Loucy (cell line): Measurements from ENCODE around the gene PDE4D.

ENCODE experiments used
- H2AFZ ChIP-seq: fragments of 200-600 bp; sonication (generic); 2 replicates; pipeline ENCODE4 v1.6.0; 2016; ENCODE audit warnings: antibody characterized with exemption, mild to moderate bottlenecking, low read length, moderate library complexity
- H3F3A ChIP-seq: fragments of 200-600 bp; 2 replicates; pipeline ENCODE4 v1.6.0; 2016; ENCODE audit warnings: antibody characterized with exemption, low read depth, mild to moderate bottlenecking
- H3K27me3 ChIP-seq: fragments of 200-600 bp; sonication (generic); 2 replicates; pipeline ENCODE4 v1.6.1; 2014; ENCODE audit warnings: low read length, mild to moderate bottlenecking; ENCODE audit not compliant: insufficient read depth, poor library complexity, severe bottlenecking
- H3K36me3 ChIP-seq: fragments of 200-600 bp; sonication (generic); 2 replicates; pipeline ENCODE4 v1.6.1; 2016; ENCODE audit warnings: low read length; ENCODE audit not compliant: insufficient read depth
- H3K4me1 ChIP-seq: fragments of 200-600 bp; sonication (generic); 2 replicates; pipeline ENCODE4 v1.5.1; 2014; ENCODE audit warnings: low read length, mild to moderate bottlenecking; ENCODE audit not compliant: insufficient read depth, poor library complexity, severe bottlenecking
- H3K4me2 ChIP-seq: fragments of 200-600 bp; sonication (generic); 2 replicates; pipeline ENCODE4 v1.6.0; 2014; ENCODE audit warnings: antibody characterized with exemption, low read length, low read depth, mild to moderate bottlenecking; ENCODE audit not compliant: poor library complexity, severe bottlenecking
- H3K4me3 ChIP-seq: fragments of 200-600 bp; sonication (generic); 2 replicates; pipeline ENCODE4 v1.5.1; 2014; ENCODE audit warnings: low read length, mild to moderate bottlenecking, mixed read lengths; ENCODE audit not compliant: poor library complexity, severe bottlenecking
- H3K79me2 ChIP-seq: fragments of 200-600 bp; sonication (generic); 2 replicates; pipeline ENCODE4 v1.6.1; 2014; ENCODE audit warnings: low read length; ENCODE audit not compliant: insufficient read depth
- H3K9ac ChIP-seq: fragments of 200-600 bp; sonication (generic); 2 replicates; pipeline ENCODE4 v1.6.0; 2014; ENCODE audit warnings: mild to moderate bottlenecking, low read depth, low read length, moderate library complexity; ENCODE audit not compliant: poor library complexity, severe bottlenecking
- H3K9me2 ChIP-seq: fragments of 200-600 bp; sonication (generic); replicated peaks from 2 replicates; pipeline ENCODE4 v1.6.1; 2016; ENCODE audit warnings: low read depth, low read length, mixed read lengths
- H3K9me3 ChIP-seq: fragments of 200-600 bp; sonication (generic); 2 replicates; pipeline ENCODE4 v1.6.1; 2014; ENCODE audit warnings: mild to moderate bottlenecking, antibody characterized with exemption, low read length, low read depth; ENCODE audit not compliant: insufficient read depth
- H4K20me1 ChIP-seq: fragments of 200-600 bp; sonication (generic); 2 replicates; pipeline ENCODE4 v1.6.0; 2014; ENCODE audit warnings: antibody characterized with exemption, low read length, mild to moderate bottlenecking; ENCODE audit not compliant: insufficient read depth, poor library complexity, severe bottlenecking
- CTCF ChIP-seq: fragments of 200-600 bp; sonication (generic); conservative IDR thresholded peaks from 2 replicates; pipeline ENCODE4 v1.5.1; 2014; ENCODE audit warnings: mild to moderate bottlenecking, antibody characterized with exemption, low read length
- EZH2phosphoT487 ChIP-seq: fragments of 200-600 bp; IDR thresholded peaks from 2 replicates; pipeline ENCODE4 v1.6.1; 2018; ENCODE audit warnings: antibody characterized with exemption, mild to moderate bottlenecking, moderate library complexity, borderline replicate concordance

PDE4D gene

DNA sequence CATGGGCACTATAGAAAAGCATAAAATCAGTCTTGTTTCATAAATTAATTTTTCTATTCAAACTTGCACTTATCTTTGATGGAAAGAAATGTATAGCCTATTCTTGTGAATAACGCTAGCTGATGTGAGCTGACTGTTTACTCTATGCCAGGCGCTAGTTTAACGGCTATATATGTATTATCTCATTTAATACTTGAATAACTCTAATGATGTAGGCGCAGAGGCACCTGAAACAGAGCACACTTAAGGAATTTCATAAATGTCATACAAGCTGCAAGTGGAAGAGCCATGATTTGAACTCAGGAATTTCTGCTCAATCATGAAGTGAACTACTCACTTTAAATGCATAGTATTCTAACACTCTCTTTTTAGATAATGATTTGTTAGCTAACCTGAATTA lies 551.8 kb downstream of the PDE4D start:
- Histone ChIP-seq H3K27me3 (no peaks in the 10 kb centered on the region), H3K36me3 (no peaks in the 10 kb centered on the region), H4K20me1 (no peaks in the 10 kb centered on the region), H3K4me2 (no peak overlapping the region), H3K79me2 (no peaks in the 10 kb centered on the region), H3K9ac (no peak overlapping the region), H3K4me1 (peaks cover 10% of the 10 kb centered on the region), H2AFZ (no peak overlapping the region), H3K4me3 (no peak overlapping the region), H3K9me2 (no peaks in the 10 kb centered on the region), H3F3A (no peaks in the 10 kb centered on the region), H3K9me3 (no peaks in the 10 kb centered on the region)
- TF ChIP-seq CTCF, result no peak
- no peak for TF ChIP-seq EZH2phosphoT487

GRCh38 chr5:59341155-59341554 lies 552.4 kb downstream of the PDE4D start:
- Histone ChIP-seq H3K4me2 (no peak overlapping the region), H3K9me2 (no peaks in the 10 kb centered on the region), H3F3A (no peaks in the 10 kb centered on the region), H3K27me3 (no peaks in the 10 kb centered on the region), H2AFZ (no peak overlapping the region), H3K4me3 (no peak overlapping the region), H4K20me1 (no peaks in the 10 kb centered on the region), H3K9me3 (no peaks in the 10 kb centered on the region), H3K4me1 (peaks cover 10% of the 10 kb centered on the region), H3K9ac (no peak overlapping the region), H3K79me2 (no peaks in the 10 kb centered on the region), H3K36me3 (no peaks in the 10 kb centered on the region)
- TF ChIP-seq CTCF (no peak), EZH2phosphoT487 (no peak)

- Histone ChIP-seq H3F3A (no peaks in the 10 kb centered on the region), H3K36me3 (no peaks in the 10 kb centered on the region), H3K9ac (no peak overlapping the region), H3K4me3 (no peak overlapping the region), H2AFZ (no peak overlapping the region), H3K9me2 (no peaks in the 10 kb centered on the region), H3K4me2 (no peak overlapping the region), H3K27me3 (no peaks in the 10 kb centered on the region), H3K79me2 (no peaks in the 10 kb centered on the region), H3K4me1 (peaks cover 10% of the 10 kb centered on the region), H4K20me1 (no peaks in the 10 kb centered on the region), H3K9me3 (no peaks in the 10 kb centered on the region)
- TF ChIP-seq EZH2phosphoT487 (no peak), CTCF (no peak)
Observed at GRCh38 chr5:59340637-59341036, 552.9 kb downstream of the PDE4D start.
